CD4-positive, alpha-beta T cell treated with Interleukin-2 at 100 ng/mL for 4 hours (primary cell): ENCODE data around the gene LTF.
A peak's percentile ranks its signal among the peaks of the same experiment; 100 is the strongest.
"Not testable (repeated sequence)": the region's sequence is repeated elsewhere in the genome, so short reads cannot be mapped to it uniquely, and the experiment has no call there.

ENCODE experiments used
- DNase-seq: peaks from one replicate; pipeline ENCODE4 v3.0.0-alpha.2; 2020; ENCODE audit warnings: low spot score

The LTF gene

DNA sequence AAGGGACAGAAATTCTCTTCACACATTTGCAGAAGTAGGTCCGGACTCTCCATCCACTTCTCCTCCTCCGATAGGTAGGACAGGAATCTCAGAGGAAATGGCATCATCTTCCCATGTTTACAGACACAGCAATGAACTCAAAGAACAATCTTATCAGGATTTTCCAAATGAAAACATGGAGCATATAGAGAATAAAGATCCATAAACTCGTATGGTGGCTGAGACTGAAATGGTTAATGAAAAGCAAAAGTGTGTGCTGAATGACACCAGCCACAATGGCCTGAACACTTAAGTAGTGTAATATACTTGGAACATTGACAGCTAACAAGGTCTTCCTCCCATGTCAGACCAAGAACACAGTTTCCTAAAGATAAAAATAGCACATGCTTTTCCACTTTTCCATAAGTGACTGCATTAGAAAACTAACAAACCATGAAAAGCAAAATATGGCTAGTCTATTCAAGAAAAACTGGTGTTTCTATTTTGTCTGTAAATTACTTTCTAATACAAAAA lies 51.9 kb downstream of the LTF start:
- DNase-seq, result no peak

DNA sequence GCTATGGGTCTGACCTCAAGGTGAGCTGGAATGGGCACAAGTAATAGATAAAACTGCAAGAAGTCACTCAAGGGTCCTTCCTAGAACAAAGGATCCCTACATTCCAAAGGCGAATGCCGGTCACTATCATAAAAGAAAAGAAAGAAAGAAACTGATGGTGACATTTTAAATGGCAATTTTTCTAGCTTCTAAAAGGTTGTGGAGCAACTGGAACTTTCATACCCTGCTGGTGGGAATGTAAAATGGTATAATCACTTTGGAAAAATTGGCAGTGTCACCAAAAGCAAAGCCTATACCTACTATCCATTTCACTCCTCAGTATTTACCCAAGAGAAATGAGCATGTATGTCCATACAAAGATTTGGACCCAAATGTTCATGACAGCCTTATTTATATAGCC lies 53.4 kb downstream of the LTF start:
- no peak for DNase-seq

DNA sequence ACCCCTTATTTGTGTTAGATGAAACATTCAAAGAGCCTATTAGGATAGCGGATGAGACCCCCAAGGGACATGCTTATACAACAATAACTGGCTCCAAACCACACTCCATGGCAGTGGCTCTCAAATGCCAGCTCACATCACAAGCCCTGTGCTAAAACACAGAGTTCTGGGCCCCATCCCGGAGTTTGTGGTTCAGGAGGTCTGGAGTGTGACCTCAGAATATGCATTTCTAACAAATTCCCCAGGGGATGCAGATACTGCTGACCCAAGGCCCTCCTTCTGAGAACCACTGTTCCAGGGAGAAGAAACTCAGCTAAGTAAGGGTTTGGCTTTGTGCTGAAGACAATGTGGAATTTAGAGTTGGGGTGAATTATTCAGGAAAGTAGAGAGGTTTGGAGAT lies 54.0 kb downstream of the LTF start:
- no peak for DNase-seq

DNA sequence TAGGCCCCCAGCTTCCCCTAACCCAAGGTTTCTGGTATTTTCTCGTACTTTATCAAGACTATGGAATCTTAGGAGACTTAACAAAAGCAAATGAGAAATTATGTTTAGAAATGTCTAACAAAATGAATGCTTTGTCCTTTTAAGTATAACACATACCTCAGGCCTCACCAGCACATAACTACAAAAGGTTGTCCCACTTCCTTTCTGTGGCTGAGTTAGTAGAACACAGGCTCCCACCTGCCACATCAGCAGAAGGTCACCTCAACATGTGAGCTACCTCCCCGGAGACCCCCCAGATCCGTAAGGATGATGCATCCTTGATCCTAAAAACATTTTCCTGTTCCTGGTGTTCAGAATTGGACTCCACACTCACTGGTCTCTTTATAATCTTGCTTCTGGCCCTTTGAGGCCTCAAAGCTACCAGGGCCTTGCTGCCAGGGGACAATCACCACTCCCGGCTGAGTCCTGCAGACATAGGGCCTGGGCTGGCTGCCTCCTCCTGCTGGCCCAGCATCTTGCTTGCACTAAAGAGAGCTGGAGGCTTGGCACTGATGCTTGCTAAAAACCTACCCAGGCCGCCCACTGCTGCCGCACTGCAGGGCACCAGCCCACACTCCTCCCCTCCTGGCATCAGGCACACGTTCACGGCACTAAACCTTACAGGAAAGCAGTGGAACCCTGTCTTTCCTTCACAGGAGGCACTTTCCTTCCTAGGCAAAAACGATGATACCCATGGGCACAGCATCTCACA lies 54.8 kb downstream of the LTF start:
- DNase-seq, result no peak

DNA sequence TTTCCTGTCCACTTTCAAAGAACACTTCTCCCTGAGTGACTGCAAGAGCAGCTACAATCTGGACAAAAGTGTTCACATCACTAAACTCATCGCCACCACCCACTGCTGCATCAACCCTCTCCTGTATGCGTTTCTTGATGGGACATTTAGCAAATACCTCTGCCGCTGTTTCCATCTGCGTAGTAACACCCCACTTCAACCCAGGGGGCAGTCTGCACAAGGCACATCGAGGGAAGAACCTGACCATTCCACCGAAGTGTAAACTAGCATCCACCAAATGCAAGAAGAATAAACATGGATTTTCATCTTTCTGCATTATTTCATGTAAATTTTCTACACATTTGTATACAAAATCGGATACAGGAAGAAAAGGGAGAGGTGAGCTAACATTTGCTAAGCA lies 55.9 kb downstream of the LTF start:
- no peak for DNase-seq

DNA sequence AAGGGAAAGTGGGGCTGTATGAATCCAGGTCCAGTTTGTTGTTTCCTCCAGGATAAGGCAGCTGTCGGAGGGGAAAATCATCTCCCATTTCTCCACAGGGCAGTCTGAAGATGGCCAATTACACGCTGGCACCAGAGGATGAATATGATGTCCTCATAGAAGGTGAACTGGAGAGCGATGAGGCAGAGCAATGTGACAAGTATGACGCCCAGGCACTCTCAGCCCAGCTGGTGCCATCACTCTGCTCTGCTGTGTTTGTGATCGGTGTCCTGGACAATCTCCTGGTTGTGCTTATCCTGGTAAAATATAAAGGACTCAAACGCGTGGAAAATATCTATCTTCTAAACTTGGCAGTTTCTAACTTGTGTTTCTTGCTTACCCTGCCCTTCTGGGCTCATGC lies 56.7 kb downstream of the LTF start:
- DNase-seq, result no peak

DNA sequence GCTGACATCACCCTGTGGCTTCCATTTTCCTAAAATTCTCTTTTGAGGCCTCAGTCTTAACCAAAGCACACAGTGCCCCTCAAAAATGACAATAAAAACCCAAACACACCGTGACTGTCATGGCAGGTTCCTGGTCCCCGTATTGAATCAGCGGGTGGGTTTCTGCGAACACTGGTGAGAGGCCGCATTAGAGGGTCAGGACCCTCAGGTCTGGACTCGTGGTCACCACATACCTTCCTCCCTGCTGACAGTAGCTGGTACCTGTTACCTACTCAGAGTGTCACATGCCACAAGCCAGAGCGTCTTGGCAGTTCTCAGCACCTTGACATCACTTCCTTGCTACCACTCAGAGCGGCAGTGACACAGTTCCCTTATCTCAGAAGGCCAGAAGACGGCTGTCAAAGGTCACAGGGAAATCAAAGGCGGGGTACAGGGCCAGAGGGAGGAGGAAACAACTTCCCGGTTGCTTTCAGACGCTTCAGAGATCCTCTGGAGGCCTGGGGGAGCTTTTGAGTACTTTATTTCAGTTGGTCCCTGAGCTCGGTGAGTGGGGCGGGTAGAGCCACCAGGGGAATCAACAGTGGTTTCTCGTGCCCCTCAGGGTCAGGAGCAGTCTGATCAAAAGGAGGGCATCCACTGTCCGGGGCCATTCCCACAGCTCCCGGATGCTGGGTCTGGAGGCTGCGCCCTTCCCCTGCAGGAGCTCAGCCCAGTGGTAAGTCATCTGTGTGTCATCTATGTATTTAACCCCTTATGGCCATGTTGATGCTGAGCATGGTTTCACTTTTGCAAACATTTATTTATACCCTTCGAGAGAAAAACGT lies 57.7 kb downstream of the LTF start, which contains the start of the genes CCR5AS and CCRL2:
Gene CCR5AS (minus strand): TSS at position 279 of the 824 bp plus-strand sequence.
Gene CCRL2 (plus strand): TSS at position 472 of the 824 bp plus-strand sequence. CDS start 821 bp downstream, outside the sequence.
- DNase-seq, result peak; percentile 51

DNA sequence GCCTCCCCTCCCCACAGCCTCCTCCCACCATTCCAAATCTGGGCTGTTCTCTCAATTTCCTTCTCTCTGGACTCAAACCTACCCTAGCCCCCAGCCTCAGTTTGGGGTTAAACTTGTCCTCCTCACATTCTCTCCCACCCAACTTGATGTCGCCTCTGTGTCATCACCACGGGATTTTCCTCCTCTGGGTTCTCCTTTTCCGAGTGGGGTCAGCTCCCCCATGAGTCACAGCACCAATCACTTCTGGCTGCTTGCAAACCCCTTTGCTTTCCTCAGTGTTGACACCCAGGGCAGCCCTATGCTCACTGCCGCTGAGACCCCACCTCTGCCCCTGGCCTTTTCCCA lies 58.3 kb downstream of the LTF start:
- peak; percentile 10 for DNase-seq

DNA sequence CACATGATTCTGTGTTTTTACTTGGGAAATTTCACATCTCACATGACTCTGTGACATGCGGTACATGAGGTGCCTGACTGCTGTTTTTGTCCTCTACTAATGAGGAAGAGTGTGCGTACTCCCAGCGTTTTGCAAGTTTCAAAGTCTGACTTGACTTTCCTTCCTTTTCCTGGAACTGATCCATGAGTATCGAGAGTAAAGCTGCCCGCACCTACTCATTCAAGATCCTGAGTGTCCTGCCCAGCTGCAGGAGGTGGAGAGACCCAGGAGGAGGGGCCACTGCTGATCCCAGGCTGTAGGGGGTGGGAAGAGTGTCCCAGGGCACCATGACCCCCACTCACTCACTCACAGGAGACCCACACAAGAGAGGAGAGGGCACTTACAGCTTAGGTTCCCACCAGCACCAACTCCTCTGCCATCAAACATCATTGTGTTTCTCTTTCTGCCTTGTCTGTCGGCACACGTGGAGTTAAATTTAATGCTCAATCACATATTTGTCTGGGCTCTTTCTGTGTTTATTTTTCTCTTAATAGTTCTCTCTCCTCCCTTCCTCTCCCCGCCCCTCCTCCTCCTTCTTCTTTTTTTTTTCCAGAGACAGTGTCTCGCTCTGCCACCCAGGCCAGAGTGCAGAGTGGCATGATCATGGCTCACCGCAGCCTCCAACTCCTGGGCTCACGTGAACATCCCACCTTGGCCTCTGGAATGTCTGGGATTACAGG lies 59.2 kb downstream of the LTF start:
- no peak for DNase-seq

DNA sequence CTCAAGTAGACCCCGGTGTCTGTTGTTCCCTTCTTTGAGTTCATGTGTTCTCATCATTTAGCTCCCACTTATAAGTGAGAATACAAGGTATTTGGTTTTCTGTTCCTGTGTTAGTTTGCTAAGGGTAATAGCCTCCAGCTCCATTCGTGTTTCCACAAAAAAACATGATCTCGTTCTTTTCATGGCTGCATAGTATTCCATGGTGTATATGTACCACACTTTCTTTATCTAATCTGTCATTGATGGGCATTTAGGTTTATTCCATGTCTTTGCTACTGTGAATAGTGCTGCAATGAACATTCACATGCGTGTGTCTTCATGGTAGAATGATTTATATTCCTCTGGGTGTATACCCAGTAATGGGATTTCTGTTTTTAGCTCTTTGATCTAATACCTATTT lies 61.8 kb downstream of the LTF start:
- DNase-seq, result not testable (repeated sequence)

DNA sequence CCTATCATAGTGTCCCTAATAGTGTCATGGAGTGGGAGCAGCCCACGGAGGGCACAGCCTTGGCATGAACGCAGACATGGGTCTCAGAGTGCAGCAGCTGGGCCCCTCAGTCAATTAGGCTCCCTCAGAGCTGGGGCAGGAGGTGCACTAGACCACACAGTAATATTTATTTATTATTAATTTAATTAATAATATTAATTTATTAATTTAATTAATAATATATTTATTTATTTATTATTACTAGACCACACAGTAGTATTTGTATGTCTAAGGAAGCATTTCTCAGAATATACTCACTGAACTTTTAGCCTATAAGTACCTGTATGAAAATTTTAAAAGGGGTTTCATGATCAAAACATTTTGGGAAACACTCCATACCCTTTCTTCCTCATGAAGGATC lies 63.1 kb downstream of the LTF start:
- no peak for DNase-seq

DNA sequence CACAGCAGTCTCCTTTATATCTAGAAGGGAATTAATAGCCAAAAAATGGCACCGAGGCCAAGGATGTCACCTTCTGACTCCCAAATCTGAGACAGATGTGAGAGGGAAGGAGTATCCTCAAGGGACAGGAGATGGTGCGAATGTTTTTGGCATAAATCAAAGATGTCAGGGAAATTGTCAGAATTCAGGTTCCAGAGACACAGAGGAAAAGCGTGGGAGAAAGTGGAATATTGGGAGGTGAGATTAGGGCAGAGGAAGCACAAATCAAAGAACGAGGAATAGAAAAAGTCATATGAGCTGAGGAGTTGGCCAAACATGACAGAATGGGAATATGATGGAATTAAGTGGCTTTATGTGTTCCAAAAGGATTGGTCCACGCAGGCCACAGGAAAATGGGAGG lies 63.9 kb downstream of the LTF start:
- no peak for DNase-seq

DNA sequence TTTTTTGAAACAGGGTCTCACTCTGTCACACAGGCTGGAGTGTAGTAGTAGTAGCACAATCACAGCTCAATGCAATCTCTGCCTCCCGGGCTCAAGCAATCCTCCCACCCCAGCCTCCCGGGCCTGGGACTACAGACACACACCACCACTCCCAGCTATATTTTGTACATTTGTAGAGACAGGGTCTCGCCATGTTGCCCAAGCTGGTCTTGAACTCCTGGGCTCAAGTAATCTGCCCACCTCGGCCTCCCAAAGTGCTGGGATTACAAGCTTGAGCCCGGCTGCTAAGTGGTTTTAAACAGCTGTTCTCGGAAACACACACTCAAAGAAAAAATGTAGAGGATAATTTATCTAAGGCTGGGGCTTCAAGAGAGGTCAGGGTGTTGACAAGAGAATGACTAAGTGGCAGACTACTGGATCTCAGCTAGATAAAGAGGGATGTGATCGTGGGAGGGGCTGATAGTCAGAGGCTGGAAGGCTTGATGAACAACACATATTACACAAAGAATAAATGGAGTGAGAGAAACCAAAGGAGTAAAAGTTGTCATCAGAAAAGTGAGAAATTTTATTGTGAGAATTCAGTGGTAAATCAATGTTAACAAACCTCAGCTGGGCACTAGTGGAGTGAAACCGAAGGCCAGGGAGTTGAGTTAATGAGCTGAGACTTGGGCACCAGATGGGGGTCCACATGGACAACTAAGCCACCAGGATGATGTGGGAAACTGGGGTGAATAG lies 64.5 kb downstream of the LTF start:
- DNase-seq, result no peak

DNA sequence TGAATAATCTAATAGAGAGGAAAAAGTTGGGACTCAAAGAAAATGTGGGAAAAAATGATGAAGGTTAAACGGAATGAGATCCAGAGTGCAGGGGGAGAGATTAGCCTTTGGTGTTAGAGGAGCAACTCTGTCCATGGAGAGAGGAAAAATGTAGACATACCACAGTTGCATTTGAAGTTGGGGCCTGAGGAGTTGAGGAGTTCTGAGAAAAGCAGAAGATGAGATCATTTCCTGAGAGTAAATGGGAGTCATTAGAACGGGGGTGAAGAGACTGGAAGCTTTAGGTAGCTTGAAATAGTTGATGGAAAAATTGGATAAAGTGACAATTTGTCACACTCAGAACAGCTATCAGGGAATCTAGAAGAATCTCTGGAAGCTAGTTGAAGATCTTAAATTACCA lies 65.1 kb downstream of the LTF start:
- no peak for DNase-seq

DNA sequence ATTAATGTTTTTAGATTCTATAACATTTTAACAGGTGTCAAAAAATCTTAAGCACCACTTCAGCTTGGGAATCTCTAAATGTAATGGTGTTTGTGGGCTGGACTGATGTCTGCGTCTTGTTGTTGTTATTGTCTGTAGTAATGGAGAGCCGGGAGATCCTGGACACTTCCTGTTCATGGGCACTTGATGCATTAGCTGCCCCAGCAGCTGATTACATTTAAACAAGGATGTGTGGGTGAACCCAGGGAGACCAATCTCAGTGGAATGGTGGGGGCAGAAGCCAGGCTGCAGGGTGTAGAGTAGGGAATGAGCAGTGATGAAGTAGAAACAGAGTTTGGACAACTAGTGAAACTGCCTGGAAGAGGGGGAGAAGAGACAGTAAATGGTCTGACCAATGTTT lies 65.6 kb downstream of the LTF start:
- no peak for DNase-seq

DNA sequence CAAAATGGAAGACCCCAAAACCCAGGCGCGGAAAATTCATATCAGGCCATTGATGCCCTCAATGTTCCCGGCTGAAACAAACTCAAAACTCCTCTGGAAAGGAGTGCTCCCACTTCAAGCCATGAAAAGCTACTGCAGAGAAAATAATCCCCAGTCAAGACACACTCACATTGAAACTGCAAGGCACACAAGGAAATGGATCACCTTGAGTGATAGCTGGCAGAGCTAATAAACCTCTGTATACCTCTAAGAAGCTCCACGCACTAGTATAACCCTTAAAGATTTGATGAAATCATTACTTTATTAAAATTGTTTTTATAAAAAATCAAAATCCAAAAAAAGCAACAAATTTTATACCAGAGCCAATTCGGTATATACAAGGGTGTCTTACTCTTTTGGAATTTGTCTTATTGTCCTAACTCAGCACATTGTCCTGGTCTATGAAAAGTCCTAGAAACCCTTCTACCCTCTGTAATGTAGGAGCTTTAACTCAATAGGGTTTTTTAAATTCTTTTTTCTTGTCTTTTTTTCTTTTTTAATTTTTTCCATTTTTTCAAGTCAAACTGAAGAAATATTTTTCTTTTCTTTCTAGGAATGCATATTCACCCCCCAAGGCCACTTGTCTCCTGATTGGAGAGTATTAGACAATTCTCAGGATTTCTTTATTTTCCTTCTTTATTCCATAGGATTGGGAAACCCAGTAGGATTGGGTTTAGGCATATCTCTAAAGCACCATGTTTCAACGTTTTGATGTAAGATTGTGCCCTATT lies 66.3 kb downstream of the LTF start:
- DNase-seq, result no peak

DNA sequence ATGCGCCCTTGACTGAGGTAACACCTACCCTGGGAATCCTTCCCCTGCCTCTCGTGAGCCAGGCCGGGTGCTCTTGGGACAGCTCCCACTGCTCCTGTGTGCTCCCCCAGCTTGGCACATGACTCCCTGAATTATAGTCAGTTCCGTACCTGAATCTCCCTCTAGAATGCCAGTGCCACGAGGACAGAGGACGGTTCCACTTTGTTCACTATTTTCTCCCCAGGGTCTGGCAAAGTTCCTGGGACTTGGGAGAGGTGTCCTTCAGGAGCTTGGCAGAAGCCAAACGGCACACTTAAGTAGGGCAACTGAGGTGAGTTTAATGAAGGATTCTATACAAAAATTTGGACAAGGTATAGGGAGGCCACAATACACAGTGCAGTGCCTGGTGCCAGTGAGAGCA lies 67.6 kb downstream of the LTF start:
- DNase-seq, result no peak

DNA sequence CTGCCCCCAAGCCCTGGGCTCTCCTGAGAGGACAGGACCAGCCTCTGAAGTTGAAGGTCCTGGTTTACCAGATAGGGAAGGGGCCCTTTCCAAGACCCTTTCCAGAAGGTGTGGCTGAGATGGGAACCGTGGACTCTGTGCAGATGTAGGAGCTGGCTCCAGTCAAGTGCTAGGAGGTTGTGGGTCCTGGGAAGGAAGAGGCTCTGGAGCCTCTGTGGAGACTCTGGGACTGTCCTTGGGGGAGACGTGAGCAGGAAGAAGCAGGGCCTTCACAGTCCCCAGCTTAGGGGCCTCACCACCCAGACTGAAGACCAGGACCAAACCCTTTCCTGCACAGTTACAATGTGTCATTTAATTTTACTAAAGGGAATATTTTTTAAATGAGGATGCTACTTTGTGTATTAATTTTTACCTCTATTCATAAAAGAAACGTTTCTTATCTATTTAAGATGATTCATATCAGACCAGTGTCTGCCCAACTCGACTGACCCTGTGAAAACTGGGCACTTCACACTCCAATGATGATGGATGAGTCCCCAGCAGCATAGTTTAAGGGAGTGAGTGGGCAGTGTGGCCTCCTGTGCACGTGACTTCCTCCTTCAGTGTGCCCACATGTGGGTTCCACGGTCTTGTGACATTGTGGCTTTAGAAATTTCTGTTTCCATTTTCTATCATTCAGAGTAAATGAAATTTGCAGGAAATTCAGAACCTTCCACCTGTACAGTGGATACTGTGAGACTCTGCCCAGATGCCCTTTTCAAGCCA lies 68.8 kb downstream of the LTF start:
- no peak for DNase-seq

DNA sequence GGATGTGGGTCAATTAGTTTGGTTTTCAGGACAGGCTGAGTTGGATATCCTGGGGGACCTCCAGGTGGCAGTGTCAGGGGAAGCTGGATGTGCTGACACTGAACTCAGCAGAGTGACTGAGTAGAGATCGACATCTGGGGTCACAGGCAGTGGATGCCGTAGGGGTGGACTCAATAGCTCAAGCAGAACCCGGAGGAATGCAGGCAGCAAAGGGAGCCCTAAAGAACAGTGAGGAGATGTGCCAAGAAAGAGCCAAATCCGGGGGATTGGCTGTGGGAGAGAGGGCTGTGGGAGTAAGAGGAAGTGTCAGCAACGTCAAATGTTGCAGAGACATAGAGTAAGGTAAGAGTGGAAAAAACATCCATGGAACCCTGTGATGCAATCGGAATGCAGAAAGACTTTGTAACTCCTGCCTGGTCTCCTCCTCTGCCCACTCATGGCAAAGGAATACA lies 69.5 kb downstream of the LTF start:
- DNase-seq, result no peak
